ENCODE measurements around the gene AXL. TPM values are rescaled to one million over a fixed set of nuclear protein-coding genes. Genes with fewer than 3 reads are reported as not detected.
A peak's percentile ranks its signal among the peaks of the same experiment; 100 is the strongest.

Gene AXL
- total RNA-seq, 2 experiments from 2014 or later, result 0.17 to 0.31 TPM

DNA sequence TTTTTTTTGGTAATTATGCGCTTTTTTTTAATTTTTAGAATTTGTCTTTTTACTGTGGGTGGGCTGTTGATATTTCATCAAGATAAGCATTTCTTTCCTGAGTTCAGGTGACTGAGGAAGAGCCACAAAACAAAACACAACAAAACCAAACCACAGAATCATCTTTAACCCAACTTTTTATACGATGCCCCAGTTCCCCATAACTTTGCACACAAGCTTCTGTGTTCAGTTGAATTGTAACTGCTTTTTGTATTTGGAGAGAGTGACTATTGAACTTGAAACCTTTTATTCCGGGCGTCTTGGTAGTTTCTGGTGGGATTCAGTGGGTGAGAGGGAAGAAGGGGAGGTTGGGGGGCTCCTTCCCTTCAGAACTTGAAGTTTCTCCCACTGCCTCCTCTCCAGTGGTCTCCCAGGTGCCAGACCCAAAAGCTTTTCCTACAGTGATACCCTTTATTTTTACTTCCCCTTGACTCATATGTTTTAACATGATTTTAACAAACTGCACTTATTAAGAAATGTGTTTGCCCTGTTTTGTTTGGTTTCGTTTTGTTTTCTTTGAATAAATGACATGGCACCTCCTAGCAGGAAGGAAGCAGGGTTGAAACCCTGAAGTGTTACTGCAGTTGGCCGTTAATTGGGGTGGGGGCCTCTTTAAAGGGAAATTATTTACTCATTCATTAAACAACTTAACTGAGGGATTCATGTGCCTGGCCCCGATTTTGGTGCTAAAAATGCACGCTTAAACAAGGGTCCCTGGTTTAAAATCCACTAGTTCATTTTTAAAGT is 88.3 kb downstream of the AXL start:
- peak; percentile 38 for DNase-seq
- ChIA-PET CTCF (interaction anchor here (0.5 to 8.4 kb wide), 11 partner anchors 9 to 104 kb away, joined by 3 to 86 read pairs (median 7); partner anchors contain the start of genes B9D2 and HNRNPUL1), POLR2A (interaction anchor here (0.8 to 10.3 kb wide), 5 partner anchors 9 to 43 kb away, joined by 3 to 97 read pairs (median 6); partner anchors contain the start of gene HNRNPUL1)
- H3K36me3 Mint-ChIP-seq, result peaks cover 46% of the 10 kb centered on the region
- H3K4me3 Mint-ChIP-seq, result peak overlapping the region; percentile 30
- H3K27me3 Mint-ChIP-seq, result no peaks in the 10 kb centered on the region
- H3K4me1 Mint-ChIP-seq (ENCODE audit: low read depth), result peaks cover 82% of the 10 kb centered on the region
- intact Hi-C loops (cut with micrococcal nuclease), result loop anchor here (5.0 kb wide), 2 partner anchors 240 to 335 kb away; no protein-coding TSS in a partner anchor
- H3K9me3 Mint-ChIP-seq, result no peaks in the 10 kb centered on the region
- peak overlapping the region; percentile 96 for H3K27ac Mint-ChIP-seq

DNA sequence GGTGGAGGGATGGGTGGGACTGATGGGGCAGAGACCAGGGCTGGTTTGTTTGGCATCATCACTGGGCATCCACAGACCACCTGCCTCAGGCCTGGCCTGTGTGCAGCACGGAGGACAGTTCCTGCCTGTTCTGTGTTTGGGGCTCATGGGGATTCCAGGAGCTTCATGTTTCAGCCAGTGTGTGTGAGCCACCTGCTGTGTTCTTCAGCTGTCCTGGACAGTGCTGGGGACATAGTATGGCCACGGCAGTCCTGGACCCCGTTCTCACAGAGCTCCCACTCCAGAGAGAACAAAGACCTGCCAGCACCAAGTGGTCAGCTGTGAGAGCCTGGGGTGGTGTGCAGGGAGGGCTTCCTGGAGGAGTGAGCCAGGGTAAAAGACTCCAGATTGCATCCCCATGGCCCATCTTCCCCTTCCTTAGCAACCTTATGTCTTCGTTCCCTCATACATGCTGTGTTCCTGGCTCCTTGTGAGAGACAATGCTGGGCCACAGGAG is 89.0 kb downstream of the AXL start:
- H3K4me1 Mint-ChIP-seq (ENCODE audit: low read depth), result peaks cover 81% of the 10 kb centered on the region
- no peaks in the 10 kb centered on the region for H3K9me3 Mint-ChIP-seq
- H3K27me3 Mint-ChIP-seq, result no peaks in the 10 kb centered on the region
- DNase-seq, result no peak
- peaks cover 42% of the 10 kb centered on the region for H3K36me3 Mint-ChIP-seq
- intact Hi-C loops (cut with micrococcal nuclease), result loop anchor here (1.0 to 5.0 kb wide), 6 partner anchors 44 to 336 kb away; no protein-coding TSS in a partner anchor
- POLR2A ChIA-PET, result interaction anchor here (0.8 to 10.3 kb wide), 6 partner anchors 9 to 82 kb away, joined by 3 to 97 read pairs (median 4); partner anchors contain the start of gene HNRNPUL1
- H3K4me3 Mint-ChIP-seq, result peak overlapping the region; percentile 96
- CTCF ChIA-PET, result interaction anchor here (0.5 to 8.4 kb wide), 12 partner anchors 9 to 104 kb away, joined by 3 to 86 read pairs (median 5); partner anchors contain the start of genes B9D2 and HNRNPUL1
- peak overlapping the region; percentile 96 for H3K27ac Mint-ChIP-seq

DNA sequence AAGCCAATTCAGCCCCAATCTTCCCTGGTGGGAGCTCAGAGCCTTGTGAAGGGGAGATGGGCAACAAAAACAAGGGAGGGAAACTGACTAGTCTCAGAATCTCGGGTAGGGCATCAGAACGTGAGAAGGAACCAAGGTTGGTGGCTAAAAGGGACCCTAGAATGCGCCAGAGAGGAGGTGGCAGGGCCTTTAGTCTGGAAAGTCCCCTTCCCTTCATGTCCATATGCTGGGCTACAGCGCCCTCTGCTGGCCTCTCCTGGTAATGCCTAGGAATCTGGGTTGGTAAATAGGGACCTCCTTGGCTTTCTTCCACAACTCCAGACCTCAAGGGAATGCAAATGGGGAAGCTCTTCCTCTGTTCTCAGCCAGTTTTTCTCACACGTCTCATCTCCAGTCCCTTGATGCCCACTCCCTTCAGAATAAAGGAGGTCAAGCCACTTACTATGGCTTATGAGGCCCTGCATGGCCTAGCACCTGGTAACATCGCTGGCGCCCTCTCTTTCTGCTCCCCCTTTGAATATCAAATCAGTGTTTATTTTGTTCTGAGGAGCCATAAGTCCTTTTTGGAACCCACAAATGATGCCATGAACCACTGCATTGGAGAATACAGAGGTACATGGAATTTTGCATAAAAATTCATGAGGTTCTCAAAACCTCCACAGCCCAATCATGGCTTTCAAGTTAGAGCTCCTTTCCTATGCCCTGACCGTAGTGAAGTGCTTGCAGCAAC is 89.6 kb downstream of the AXL start:
- Mint-ChIP-seq H3K4me3 (peak overlapping the region; percentile 96), H3K27ac (peak overlapping the region; percentile 96), H3K9me3 (no peaks in the 10 kb centered on the region), H3K4me1 (ENCODE audit: low read depth) (peaks cover 80% of the 10 kb centered on the region), H3K36me3 (peaks cover 44% of the 10 kb centered on the region), H3K27me3 (no peaks in the 10 kb centered on the region)
- ChIA-PET CTCF (interaction anchor here (0.7 to 8.4 kb wide), 19 partner anchors 10 to 531 kb away, joined by 3 to 86 read pairs (median 4); partner anchors contain the start of genes B9D2, HNRNPUL1 and RAB4B), POLR2A (interaction anchor here (0.7 to 10.3 kb wide), 7 partner anchors 10 to 82 kb away, joined by 3 to 97 read pairs (median 3); partner anchors contain the start of genes B9D2 and HNRNPUL1)
- intact Hi-C loops (cut with micrococcal nuclease), result loop anchor here (1.0 to 5.0 kb wide), 6 partner anchors 44 to 336 kb away; no protein-coding TSS in a partner anchor
- peak; percentile 96 for DNase-seq

DNA sequence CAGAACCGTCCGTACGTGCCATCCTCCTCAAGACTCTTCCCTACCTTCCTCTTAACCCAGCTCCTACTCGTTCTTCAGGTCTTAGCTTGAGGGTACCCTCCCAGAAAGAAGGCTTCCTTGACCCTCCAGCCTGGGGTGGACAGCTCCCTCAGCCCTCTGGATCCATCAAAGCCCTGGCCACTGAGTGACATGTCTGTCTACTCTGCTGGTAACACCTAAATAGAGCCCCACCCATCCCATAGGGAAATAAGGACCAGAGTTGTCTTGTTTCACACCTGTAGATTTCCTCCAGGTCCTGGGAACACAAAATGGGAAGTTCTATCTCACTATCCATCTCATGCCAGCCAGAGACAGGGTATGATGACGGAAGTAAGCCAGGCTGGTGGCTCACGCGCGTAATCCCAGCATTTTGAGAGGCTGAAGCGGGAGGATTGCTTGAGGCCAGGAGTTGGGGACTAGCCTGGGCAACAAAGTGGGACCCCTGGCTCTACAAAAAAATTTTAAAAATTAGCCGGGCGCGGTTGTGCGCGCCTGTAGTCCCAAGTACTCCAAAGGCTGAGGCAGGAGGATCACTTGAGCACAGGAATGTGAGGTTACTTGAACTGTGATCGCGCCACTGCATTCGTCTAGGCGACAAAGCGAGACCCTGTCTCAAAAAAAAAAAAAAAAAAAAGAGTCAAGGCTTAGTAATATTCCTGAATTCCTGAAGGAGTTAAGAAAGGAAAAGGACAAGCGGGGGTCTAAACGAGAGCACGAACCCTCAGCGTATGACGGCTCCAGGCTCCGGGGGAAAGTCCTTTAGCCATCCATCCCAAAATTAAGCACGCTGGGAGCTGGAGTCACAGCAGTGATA is 90.4 kb downstream of the AXL start:
- intact Hi-C loops (cut with micrococcal nuclease), result loop anchor here (1.0 to 5.0 kb wide), 5 partner anchors 7 to 337 kb away; no protein-coding TSS in a partner anchor
- peak; percentile 32 for DNase-seq

DNA sequence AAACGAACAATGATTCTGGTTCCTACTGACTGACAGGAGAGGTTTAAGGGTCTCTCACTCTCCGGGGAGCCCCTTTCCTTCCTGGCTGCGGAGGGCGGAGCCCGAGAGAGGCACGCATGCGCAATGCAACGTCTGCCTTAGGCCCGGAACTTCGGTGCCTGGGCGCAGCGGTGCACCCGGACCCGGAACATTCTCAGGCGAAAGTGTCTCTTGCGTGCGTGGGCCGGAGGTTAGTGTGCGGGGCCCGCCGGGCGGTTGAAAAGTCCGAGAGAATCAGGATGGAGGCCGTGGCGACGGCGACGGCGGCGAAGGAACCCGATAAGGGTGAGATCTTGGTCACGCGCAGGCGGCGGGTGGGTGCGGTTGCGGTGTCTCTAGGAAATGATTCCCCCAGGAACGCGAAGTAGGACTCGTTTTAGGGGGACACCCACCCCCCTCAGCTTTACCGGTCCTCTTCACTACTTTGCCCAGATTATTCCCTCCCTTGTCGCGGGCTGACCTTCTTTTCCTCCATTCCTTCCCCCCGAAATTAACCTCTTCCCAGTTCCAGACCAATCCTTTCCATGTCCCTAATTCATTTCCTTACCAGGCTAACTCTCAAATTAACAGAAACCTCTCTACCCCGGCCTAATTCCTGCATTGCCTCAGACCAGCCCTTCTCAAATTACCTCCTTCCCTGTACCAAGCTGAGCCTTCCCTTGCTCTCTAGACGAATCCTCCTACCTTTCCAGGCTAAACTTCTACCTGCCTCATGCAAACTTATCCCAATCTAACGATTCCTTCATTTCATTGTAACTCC is 91.2 kb downstream of the AXL start, which contains the start of gene CCDC97:
CCDC97 (plus strand) TSS at position 140 of the 799 bp plus-strand sequence; CDS start at position 279, 139 bp downstream.
- intact Hi-C loops (cut with micrococcal nuclease), result loop anchor here (1.0 kb wide), 2 partner anchors 8 to 18 kb away; no protein-coding TSS in a partner anchor
- Mint-ChIP-seq H3K27ac (peak within 1 kb of the TSS; percentile 96), H3K27me3 (no peaks in the 10 kb centered on the region), H3K36me3 (peaks cover 28% of the 10 kb centered on the region), H3K9me3 (no peaks in the 10 kb centered on the region), H3K4me1 (ENCODE audit: low read depth) (peaks cover 64% of the 10 kb centered on the region), H3K4me3 (peak within 1 kb of the TSS; percentile 96)
- peak; percentile 92 for DNase-seq
- POLR2A ChIA-PET, result interaction anchor here (1.0 to 10.3 kb wide), 3 partner anchors 12 to 46 kb away, joined by 3 to 97 read pairs (median 3); partner anchors contain the start of gene HNRNPUL1
- CTCF ChIA-PET, result interaction anchor here (0.6 to 6.1 kb wide), 4 partner anchors 26 to 46 kb away, joined by 3 to 83 read pairs (median 11); partner anchors contain the start of gene HNRNPUL1

More for the DNA sequence above, 90.4 kb downstream of the AXL start:
- Mint-ChIP-seq H3K9me3 (no peaks in the 10 kb centered on the region), H3K36me3 (peaks cover 36% of the 10 kb centered on the region), H3K4me3 (peak overlapping the region; percentile 96), H3K27ac (peak overlapping the region; percentile 96), H3K27me3 (no peaks in the 10 kb centered on the region), H3K4me1 (ENCODE audit: low read depth) (peaks cover 73% of the 10 kb centered on the region)
- CTCF ChIA-PET, result interaction anchor here (0.6 to 8.4 kb wide), 18 partner anchors 11 to 532 kb away, joined by 3 to 86 read pairs (median 4); partner anchors contain the start of genes HNRNPUL1 and RAB4B
- POLR2A ChIA-PET, result interaction anchor here (0.7 to 10.3 kb wide), 8 partner anchors 11 to 83 kb away, joined by 3 to 97 read pairs (median 3); partner anchors contain the start of genes B9D2 and HNRNPUL1

DNA sequence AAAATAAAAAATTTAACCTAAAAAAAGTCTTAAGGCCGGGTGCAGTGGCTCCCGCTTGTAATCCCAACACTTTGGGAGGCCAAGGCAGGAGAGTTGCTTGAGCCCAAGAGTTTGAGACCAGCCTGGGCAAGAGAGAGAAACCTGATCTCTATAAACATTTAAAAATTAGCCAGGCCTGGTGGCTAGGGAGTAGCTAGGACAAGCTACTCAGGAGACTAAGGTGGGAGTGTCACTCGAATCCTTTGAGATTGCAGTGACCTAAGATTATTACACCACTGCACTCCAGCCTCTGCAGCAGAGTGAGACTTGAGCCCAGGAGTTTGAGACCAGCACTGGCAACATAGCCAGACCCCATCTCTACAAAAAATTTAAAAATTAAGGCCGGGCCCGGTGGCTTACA is 92.0 kb downstream of the AXL start:
- H3K27ac Mint-ChIP-seq, result peak overlapping the region; percentile 96
- CTCF ChIA-PET, result interaction anchor here (1.2 kb wide), 1 partner anchor 49 kb away, joined by 5 read pairs; no protein-coding TSS in a partner anchor
- H3K4me3 Mint-ChIP-seq, result peak overlapping the region; percentile 96
- no peak for DNase-seq
- H3K4me1 Mint-ChIP-seq (ENCODE audit: low read depth), result peaks cover 57% of the 10 kb centered on the region
- no peaks in the 10 kb centered on the region for H3K9me3 Mint-ChIP-seq
- no peaks in the 10 kb centered on the region for H3K27me3 Mint-ChIP-seq
- peaks cover 27% of the 10 kb centered on the region for H3K36me3 Mint-ChIP-seq
- POLR2A ChIA-PET, result interaction anchor here (1.3 kb wide), 1 partner anchor 13 kb away, joined by 3 read pairs; no protein-coding TSS in a partner anchor
- intact Hi-C loops (cut with micrococcal nuclease), result no loop called here

Other genes with a start within 250 kb of the AXL start
- not detected for gene CYP2B6, start 227.9 kb upstream of the AXL start, total RNA-seq
- not detected for gene CYP2A13, start 130.8 kb upstream of the AXL start, total RNA-seq
- gene CYP2F1, start 104.8 kb upstream of the AXL start, total RNA-seq, result not detected
- gene CYP2S1, start 26.0 kb upstream of the AXL start, total RNA-seq, result under 1 TPM; 0.75 to 0.76 TPM
- 100 to 1,000 TPM; 290 to 295 TPM for gene HNRNPUL1, start 45.1 kb downstream of the AXL start, total RNA-seq
- 10 to 100 TPM; 20.5 to 23.4 TPM for gene CCDC97, start 90.9 kb downstream of the AXL start, total RNA-seq
- gene TGFB1, start 134.7 kb downstream of the AXL start, total RNA-seq, result 100 to 1,000 TPM; 108 to 110 TPM
- gene B9D2, start 144.9 kb downstream of the AXL start, total RNA-seq, result 1 to 10 TPM; 4.7 to 5.1 TPM
- gene TMEM91, start 157.3 kb downstream of the AXL start, total RNA-seq, result 1 to 10 TPM; 4.5 to 4.6 TPM
- gene EXOSC5, start 178.1 kb downstream of the AXL start, total RNA-seq, result 10 to 100 TPM; 43.0 to 45.5 TPM
- gene BCKDHA, start 178.6 kb downstream of the AXL start, total RNA-seq, result 10 to 100 TPM; 17.4 to 23.2 TPM
- gene B3GNT8, start 208.2 kb downstream of the AXL start, total RNA-seq, result under 1 TPM; 0.55 to 0.68 TPM
- 10 to 100 TPM; 47.5 to 47.8 TPM for gene DMAC2, start 220.7 kb downstream of the AXL start, total RNA-seq
- gene ERICH4, start 223.9 kb downstream of the AXL start, total RNA-seq, result not detected